GM23338 (cell line): ENCODE data around the gene RABGAP1L. TPM values are rescaled to one million over a fixed set of nuclear protein-coding genes. Genes with fewer than 3 reads are reported as not detected.

Experiments used
- EZH2phosphoT487 ChIP-seq: fragments of 200-600 bp; sonication (generic); IDR thresholded peaks from one replicate; pipeline ENCODE4 v1.8.1; 2018; ENCODE audit warnings: antibody characterized with exemption; ENCODE audit not compliant: unreplicated experiment
- POLR2AphosphoS5 ChIP-seq: IDR thresholded peaks from 2 replicates; pipeline ENCODE4 v1.6.1; 2016; ENCODE audit warnings: antibody characterized with exemption, low read depth
- REST ChIP-seq: IDR thresholded peaks from one replicate; pipeline ENCODE4 v1.6.1; 2018; ENCODE audit warnings: antibody characterized with exemption; ENCODE audit not compliant: unreplicated experiment
- polyA plus RNA-seq: library from polyadenylated mRNA; unstranded; fragments of >200 nt; fragmentation: Nextera tagmentation; extraction: Ambion mirVana; gene quantifications from 2 replicates; pipeline ENCODE4 v1.2.1, GENCODE V29; 2016
- total RNA-seq: library from RNA; depleted of rRNA; stranded (reverse); fragments of >200 nt; shearing (Covaris generic); gene quantifications from 2 replicates; pipeline ENCODE4 v1.2.3, GENCODE V29; 2014
- TF ChIP-seq, protein P1 (sequence below): fragments of 250-450 bp; sonication (Bioruptor Pico); IDR thresholded peaks from 2 replicates; pipeline ENCODE4 v1.5.0; 2020; ENCODE audit warnings: mild to moderate bottlenecking, moderate library complexity

The RABGAP1L gene
- total and polyA plus RNA-seq, 2 experiments from 2014 or later: 83.2 to 136 TPM

GRCh38 chr1:174626031-174627025 lies 467.0 kb downstream of the RABGAP1L start (continued):
- TF ChIP-seq, protein P1, sequence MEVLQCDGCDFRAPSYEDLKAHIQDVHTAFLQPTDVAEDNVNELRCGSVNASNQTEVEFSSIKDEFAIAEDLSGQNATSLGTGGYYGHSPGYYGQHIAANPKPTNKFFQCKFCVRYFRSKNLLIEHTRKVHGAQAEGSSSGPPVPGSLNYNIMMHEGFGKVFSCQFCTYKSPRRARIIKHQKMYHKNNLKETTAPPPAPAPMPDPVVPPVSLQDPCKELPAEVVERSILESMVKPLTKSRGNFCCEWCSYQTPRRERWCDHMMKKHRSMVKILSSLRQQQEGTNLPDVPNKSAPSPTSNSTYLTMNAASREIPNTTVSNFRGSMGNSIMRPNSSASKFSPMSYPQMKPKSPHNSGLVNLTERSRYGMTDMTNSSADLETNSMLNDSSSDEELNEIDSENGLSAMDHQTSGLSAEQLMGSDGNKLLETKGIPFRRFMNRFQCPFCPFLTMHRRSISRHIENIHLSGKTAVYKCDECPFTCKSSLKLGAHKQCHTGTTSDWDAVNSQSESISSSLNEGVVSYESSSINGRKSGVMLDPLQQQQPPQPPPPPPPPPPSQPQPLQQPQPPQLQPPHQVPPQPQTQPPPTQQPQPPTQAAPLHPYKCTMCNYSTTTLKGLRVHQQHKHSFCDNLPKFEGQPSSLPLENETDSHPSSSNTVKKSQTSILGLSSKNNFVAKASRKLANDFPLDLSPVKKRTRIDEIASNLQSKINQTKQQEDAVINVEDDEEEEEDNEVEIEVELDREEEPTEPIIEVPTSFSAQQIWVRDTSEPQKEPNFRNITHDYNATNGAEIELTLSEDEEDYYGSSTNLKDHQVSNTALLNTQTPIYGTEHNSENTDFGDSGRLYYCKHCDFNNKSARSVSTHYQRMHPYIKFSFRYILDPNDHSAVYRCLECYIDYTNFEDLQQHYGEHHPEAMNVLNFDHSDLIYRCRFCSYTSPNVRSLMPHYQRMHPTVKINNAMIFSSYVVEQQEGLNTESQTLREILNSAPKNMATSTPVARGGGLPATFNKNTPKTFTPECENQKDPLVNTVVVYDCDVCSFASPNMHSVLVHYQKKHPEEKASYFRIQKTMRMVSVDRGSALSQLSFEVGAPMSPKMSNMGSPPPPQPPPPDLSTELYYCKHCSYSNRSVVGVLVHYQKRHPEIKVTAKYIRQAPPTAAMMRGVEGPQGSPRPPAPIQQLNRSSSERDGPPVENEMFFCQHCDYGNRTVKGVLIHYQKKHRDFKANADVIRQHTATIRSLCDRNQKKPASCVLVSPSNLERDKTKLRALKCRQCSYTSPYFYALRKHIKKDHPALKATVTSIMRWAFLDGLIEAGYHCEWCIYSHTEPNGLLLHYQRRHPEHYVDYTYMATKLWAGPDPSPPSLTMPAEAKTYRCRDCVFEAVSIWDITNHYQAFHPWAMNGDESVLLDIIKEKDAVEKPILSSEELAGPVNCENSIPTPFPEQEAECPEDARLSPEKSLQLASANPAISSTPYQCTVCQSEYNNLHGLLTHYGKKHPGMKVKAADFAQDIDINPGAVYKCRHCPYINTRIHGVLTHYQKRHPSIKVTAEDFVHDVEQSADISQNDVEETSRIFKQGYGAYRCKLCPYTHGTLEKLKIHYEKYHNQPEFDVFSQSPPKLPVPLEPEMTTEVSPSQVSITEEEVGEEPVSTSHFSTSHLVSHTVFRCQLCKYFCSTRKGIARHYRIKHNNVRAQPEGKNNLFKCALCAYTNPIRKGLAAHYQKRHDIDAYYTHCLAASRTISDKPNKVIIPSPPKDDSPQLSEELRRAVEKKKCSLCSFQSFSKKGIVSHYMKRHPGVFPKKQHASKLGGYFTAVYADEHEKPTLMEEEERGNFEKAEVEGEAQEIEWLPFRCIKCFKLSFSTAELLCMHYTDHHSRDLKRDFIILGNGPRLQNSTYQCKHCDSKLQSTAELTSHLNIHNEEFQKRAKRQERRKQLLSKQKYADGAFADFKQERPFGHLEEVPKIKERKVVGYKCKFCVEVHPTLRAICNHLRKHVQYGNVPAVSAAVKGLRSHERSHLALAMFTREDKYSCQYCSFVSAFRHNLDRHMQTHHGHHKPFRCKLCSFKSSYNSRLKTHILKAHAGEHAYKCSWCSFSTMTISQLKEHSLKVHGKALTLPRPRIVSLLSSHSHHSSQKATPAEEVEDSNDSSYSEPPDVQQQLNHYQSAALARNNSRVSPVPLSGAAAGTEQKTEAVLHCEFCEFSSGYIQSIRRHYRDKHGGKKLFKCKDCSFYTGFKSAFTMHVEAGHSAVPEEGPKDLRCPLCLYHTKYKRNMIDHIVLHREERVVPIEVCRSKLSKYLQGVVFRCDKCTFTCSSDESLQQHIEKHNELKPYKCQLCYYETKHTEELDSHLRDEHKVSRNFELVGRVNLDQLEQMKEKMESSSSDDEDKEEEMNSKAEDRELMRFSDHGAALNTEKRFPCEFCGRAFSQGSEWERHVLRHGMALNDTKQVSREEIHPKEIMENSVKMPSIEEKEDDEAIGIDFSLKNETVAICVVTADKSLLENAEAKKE (CRISPR knock-in tag): no peak
- TF ChIP-seq EZH2phosphoT487: no peak
- TF ChIP-seq POLR2AphosphoS5: no peak
- no peak for TF ChIP-seq REST
